Thoracic aorta endothelial cell (primary cell): ENCODE measurements around the gene CHRNG. TPM values are rescaled to one million over a fixed set of nuclear protein-coding genes. Genes with fewer than 3 reads are reported as not detected.

Experiments
- total RNA-seq: library from RNA; depleted of rRNA; stranded (reverse); fragments of >200 nt; gene quantifications from 2 replicates; pipeline ENCODE4 v1.2.3, GENCODE V29; 2012

The CHRNG gene
- not detected in 2 replicates for total RNA-seq

GRCh38 chr2:232539298-232540231 lies at the start of gene CHRNG:
TSS of gene CHRNG (plus strand) at chr2:232539692. CDS start at chr2:232539748, 56 bp downstream.

GRCh38 chr2:232519581-232520438 lies 19.7 kb upstream of the CHRNG start, which contains the start of gene PRSS56:
TSS of gene PRSS56 (plus strand) at chr2:232520388. CDS start at chr2:232520599, 211 bp downstream.

GRCh38 chr2:232525791-232526371 lies 13.6 kb upstream of the CHRNG start, which contains the start of gene CHRND:
TSS of gene CHRND (plus strand) at chr2:232526160. CDS start at chr2:232526216, 56 bp downstream.

GRCh38 chr2:232550354-232551249 lies 11.1 kb downstream of the CHRNG start, which contains the start of the genes EIF4E2 and TIGD1:
TSS of gene EIF4E2 (plus strand) at chr2:232550689. CDS start at chr2:232550725, 36 bp downstream.
TSS of gene TIGD1 (minus strand) at chr2:232550557. CDS start at chr2:232549882, 675 bp downstream.

Other genes with a start within 250 kb of the CHRNG start
- not detected in 2 replicates for gene ALPP, start 160.9 kb upstream of the CHRNG start, total RNA-seq
- not detected in 2 replicates for gene ALPG, start 132.8 kb upstream of the CHRNG start, total RNA-seq
- not detected in 2 replicates for gene ALPI, start 83.5 kb upstream of the CHRNG start, total RNA-seq
- under 0.01 TPM in 1 of 2 replicates, not detected in the other for gene ECEL1, start 51.9 kb upstream of the CHRNG start, total RNA-seq
- not detected in 2 replicates for gene PRSS56, start 19.3 kb upstream of the CHRNG start, total RNA-seq
- not detected in 2 replicates for gene CHRND, start 13.5 kb upstream of the CHRNG start, total RNA-seq
- 5.1 and 5.5 TPM in 2 replicates for gene TIGD1, start 10.9 kb downstream of the CHRNG start, total RNA-seq
- gene EIF4E2, start 11.0 kb downstream of the CHRNG start, total RNA-seq, result 114 and 120 TPM in 2 replicates
- gene EFHD1, start 93.9 kb downstream of the CHRNG start, total RNA-seq, result 0.13 TPM in 1 of 2 replicates, not detected in the other
- 63.6 and 75.9 TPM in 2 replicates for gene GIGYF2, start 157.6 kb downstream of the CHRNG start, total RNA-seq
- not detected in 2 replicates for gene KCNJ13, start 236.9 kb downstream of the CHRNG start, total RNA-seq